HG03432 (cell line): ENCODE measurements around the gene CFAP74.
"Not testable (repeated sequence)": the region's sequence is repeated elsewhere in the genome, so short reads cannot be mapped to it uniquely, and the experiment has no call there.

Experiments
- ATAC-seq: cut with Tn5 transposase; IDR thresholded peaks from one replicate; pipeline ENCODE4 v1.9.1; 2021; ENCODE audit warnings: mild to moderate bottlenecking, moderate library complexity; ENCODE audit not compliant: unreplicated experiment

The CFAP74 gene

DNA sequence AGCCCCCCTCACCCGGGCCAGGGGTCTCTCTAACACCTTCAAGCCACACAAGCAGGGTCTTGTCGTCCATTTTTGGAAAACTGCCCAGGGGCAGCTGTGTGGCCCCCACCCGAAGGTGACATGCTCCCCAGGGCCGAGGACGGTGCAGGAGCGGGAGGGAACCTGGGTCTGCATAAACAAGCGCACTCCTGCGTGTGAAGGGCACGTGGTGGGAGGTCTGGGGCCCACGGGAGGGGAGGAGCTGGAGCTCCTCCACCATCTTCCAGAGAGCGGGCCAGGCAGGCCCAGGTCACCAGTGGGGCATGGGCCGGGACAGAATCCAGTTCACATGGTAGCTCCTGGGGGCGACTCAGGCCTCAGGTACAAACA, 16.5 kb downstream of the CFAP74 start:
- no peak for ATAC-seq

GRCh38 chr1:1986451-1987141, 17.0 kb downstream of the CFAP74 start:
- ATAC-seq, result no peak

DNA sequence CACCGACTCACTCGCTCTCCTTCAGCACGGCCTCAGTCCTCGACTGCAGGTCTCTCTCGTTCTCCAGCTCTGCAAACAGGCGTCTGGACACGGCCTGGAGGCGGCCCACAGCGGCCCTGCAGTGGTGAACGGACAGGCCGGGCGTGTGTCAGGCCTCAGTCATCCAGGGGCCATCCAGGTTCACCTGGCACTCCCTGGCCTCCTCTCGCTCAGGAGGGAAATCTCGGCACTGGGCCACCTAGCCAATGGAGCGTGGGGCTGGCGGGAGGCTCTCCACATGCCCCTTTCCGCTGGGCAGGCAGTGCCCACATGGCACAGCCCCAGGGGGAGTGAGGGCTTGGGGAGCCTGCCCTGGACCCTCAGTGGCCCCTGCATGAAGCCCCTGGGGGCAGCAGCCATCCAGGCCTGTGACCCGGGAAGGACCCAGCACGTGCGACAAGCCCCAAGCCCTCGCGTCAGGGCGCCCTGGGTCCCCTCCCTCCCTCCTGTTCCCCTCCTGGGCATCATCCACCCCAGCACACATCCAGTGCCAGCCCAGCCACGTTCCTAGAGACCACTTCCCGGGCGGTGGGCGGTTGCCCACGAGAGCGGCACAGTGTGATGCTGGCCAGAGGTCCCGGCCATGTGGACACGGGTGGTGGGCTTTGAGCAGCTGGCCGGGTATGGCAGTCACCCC, 18.1 kb downstream of the CFAP74 start:
- ATAC-seq, result no peak

DNA sequence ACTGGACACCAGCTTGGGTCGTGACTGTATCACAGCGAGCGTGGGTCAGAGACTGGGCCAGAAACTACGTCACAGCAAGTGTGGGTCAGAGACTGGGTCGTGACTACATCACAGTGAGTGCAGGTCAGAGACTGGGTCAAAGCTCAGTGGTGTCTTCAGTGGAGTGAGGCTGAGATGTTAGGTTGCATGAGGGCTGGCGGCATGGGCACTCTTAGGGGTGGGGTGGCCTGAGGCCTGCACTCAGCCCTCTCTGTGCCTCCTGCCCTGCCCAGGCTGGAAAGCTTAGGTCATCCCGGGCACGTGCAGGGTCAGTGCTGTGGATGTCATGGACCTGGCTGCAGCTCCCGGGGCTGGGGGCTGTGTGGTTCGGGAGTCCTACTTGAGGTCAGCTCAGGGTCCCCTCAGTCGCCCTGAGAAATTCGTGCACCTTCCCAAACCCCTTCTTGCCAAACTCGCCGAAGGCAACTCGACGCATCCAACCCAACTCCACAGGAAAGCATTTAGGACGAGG, 19.0 kb downstream of the CFAP74 start:
- ATAC-seq, result no peak

GRCh38 chr1:1982379-1983232, 21.0 kb downstream of the CFAP74 start:
- no peak for ATAC-seq

- ATAC-seq, result not testable (repeated sequence)
Observed at GRCh38 chr1:1981631-1982327, 21.8 kb downstream of the CFAP74 start.

GRCh38 chr1:1981142-1981500, 22.5 kb downstream of the CFAP74 start:
- ATAC-seq, result no peak

DNA sequence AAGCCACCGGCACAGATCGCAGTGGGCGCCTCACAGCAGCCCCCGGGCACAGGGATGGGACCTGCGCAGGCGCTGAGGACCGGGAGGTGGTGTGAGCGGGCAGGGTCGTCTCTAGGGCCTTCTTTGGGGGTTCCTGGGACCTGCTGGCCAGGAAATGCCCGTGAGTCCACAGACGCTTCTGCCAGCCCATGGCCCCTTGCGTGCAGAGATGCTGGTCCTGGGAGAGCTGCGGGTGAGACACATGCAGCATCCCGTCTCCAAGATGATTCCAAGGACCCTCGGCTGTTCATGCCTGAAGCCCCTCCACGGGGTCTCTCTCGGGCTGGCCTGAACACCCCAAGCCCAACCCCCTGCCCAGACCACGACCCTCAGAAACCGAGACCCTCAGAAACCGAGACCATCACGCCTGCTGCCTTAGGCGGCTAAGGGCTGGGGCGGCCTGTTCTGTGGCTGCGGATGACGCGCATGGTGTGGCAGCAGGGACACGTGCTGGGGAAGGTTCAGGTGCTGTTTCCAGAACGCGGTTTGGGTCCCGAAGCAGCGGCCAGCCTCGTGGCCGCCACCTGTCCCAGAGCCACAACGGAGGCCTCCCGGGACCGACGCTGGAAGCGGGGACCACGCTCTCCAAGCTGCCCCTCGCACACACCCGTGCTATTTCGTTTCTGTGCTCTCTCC, 23.0 kb downstream of the CFAP74 start:
- no peak for ATAC-seq

DNA sequence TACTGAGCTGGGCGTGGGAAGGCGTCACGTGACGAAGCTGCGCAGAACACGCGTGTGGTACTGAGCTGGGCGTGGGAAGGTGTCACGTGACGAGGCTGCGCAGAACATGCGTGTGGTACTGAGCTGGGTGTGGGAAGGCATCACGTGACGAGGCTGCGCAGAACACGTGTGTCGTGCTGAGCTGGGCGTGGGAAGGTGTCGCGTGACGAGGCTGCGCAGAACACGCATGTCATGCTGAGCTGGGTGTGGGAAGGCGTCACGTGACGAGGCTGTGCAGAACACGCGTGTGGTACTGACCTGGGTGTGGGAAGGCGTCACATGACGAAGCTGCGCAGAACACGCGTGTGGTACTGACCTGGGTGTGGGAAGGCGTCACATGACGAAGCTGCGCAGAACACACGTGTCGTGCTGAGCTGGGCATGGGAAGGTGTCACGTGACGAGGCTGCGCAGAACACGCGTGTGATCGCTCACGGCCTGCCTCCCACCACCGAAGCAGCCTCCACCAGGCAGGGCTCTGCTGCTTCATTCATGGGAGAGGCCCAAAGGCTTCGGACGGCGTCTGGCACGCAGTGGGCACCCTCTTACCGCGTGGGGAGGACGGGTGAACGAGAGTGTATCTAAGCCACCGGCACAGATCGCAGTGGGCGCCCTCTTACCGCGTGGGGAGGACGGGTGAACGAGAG, 24.0 kb downstream of the CFAP74 start:
- no peak for ATAC-seq

- ATAC-seq, result not testable (repeated sequence)
Observed at GRCh38 chr1:1978690-1979481, 24.7 kb downstream of the CFAP74 start.

DNA sequence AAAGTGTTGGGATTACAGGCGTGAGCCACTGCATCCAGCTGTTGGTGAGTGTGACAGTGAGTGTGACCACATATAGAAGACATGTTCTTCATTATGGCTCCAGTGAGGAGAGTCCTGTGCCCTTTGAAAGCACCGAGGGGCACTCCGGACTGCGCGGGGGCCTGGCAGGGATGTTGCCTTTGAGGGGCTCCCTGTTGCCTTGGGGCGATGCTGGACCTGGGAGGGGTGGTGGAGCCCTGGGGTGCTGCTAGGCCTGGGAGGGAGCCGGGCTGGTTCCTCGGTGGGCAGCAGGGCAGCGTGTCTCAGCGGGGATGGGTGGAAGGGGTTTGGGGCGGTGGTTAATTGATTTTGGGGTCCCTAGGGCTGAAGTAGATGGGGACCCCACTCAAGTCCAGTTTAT, 25.5 kb downstream of the CFAP74 start:
- ATAC-seq, result no peak

DNA sequence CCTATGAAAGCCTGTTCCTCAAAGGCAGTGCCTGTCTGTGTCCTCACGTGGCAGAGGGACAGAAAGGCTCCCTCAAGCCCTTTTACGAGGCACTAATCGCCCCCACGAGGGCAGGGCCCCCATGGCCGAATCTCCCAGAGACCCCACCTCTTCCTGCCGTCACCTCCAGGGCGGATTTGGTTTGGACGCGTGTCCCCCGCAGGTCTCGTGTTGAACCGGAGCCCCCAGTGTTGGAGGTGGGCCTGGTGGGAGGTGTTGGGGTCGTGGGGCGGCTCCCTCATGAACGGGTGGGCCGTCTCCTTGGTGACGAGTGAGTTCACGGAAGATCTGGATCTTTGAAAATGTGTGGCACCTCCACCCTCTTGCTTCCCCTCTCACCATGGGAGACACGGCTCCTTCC, 27.6 kb downstream of the CFAP74 start:
- no peak for ATAC-seq

DNA sequence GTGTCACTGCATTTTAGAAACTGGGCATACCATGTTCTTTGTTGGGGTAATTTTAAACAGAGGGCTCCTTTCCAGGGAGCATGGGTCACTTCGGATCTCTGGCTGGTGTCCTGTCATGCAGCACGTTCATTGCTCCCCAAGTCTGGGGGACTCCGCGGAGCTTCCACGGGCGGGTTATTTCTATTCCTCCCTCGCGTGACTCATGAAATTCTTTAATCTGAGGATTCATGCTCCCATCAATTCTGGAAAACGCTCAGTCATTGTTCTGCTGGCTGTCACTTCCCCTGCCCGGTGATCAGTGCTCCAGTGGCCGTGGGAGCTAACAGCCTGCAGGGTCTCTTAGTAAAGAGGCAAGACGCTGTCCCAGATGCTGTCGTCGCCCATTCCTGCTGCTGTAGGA, 28.1 kb downstream of the CFAP74 start:
- no peak for ATAC-seq

GRCh38 chr1:1974834-1975233, 28.8 kb downstream of the CFAP74 start:
- ATAC-seq, result no peak

- ATAC-seq, result no peak
Observed at GRCh38 chr1:1973716-1974642, 29.6 kb downstream of the CFAP74 start.

DNA sequence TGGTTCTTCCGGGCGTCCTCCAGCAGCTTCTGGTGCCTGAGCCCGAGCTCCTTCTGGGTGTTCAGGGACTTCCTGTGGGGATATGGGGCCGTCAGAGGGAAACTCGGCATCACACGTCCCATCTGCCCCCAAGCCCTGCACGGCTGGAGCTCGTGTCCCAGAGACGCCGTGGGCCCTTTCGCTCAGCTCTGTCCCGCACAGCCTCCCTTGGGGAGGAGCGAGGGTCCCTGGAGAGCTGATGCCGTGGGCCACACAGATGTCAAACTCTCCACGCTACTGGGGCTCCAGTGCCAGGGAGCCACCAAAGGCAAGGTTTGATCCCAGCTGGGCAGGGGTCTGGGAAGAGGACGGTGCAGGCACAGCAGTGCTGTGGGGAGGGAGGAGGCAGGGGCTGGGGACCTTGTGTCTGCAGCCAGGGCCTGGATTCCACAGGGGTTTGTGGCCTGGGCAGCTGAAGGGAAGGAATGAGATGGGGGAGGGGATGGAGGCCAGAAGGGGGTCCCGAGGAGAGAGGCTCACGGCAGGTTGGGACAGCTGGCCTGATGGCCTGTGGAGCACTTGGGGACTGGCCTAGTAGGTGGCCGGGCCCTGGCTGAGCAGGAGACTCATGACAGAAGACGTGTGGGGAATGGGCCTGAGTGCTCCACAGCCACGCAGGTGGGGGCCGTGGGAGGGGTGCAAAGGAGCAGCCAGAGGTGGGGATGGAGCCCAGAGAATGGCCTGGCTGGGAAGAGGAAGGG, 30.4 kb downstream of the CFAP74 start:
- ATAC-seq, result no peak

GRCh38 chr1:1971688-1972087, 31.9 kb downstream of the CFAP74 start:
- no peak for ATAC-seq
